Gastroesophageal sphincter (tissue), 3 donors: ENCODE measurements around the gene ALKBH2.

Source experiments
- CTCF ChIP-seq, 4 experiments: fragments of 200-600 bp in 2 of 4; fragments of 450-650 bp in 2 of 4; sonication (generic) in 1 of 4; IDR thresholded peaks; one replicate each; pipeline ENCODE4 v1.5.1; 2017 to 2019; ENCODE audit warnings: antibody characterized with exemption in 4 of 4, mild to moderate bottlenecking in 2 of 4, moderate library complexity in 2 of 4
- EP300 ChIP-seq: sonication (generic); formaldehyde crosslinking; IDR thresholded peaks from one replicate; pipeline ENCODE4 v1.6.1; 2017; ENCODE audit warnings: antibody characterized with exemption, mild to moderate bottlenecking
- POLR2A ChIP-seq, 2 donors: fragments of 450-650 bp; IDR thresholded peaks; one replicate each; pipeline ENCODE4 v1.6.1; 2017; ENCODE audit warnings: antibody characterized with exemption in 2 of 2, mild to moderate bottlenecking in 2 of 2, moderate library complexity in 1 of 2
- POLR2AphosphoS5 ChIP-seq: sonication (generic); formaldehyde crosslinking; IDR thresholded peaks from one replicate; pipeline ENCODE4 v1.6.1; 2017; ENCODE audit warnings: antibody characterized with exemption

- TF ChIP-seq CTCF (IDR thresholded peaks at IDR 0.05) (no peak), POLR2A (IDR thresholded peaks at IDR 0.05) (no peak), POLR2AphosphoS5 (no peak), EP300 (no peak)
Measured at GRCh38 chr12:109074866-109075265, 18.4 kb downstream of the ALKBH2 start.
